C4-2B (cell line): ENCODE data around the gene RIN1.

Source experiments
- ZFX ChIP-seq: fragments of 450-650 bp; IDR thresholded peaks from 2 replicates; pipeline ENCODE4 v1.6.1; 2017
- TF ChIP-seq, protein P1 (sequence below): fragments of 450-650 bp; conservative IDR thresholded peaks from 2 replicates; pipeline ENCODE4 v1.5.1; 2017; ENCODE audit warnings: mild to moderate bottlenecking

DNA sequence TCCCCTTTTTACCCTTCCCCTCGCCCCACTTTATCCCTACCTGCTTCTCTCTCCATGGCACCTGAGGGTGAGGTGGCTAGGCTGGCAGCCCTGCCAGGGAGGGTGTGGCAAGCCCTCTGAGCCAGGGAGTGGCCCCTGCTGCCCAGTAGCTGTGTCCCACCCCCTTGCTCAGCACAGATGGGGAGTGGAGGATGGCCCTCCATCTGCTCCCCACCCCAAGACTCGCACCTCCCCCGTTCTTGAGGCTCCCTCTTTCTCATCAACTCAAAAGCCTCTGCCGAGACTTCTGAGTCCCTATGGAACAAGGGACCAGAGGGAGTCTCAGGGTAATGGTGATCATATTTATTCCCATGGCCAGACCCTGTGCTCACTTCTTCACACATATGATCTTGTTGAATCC, 42.9 kb downstream of the RIN1 start:
- TF ChIP-seq, protein P1, sequence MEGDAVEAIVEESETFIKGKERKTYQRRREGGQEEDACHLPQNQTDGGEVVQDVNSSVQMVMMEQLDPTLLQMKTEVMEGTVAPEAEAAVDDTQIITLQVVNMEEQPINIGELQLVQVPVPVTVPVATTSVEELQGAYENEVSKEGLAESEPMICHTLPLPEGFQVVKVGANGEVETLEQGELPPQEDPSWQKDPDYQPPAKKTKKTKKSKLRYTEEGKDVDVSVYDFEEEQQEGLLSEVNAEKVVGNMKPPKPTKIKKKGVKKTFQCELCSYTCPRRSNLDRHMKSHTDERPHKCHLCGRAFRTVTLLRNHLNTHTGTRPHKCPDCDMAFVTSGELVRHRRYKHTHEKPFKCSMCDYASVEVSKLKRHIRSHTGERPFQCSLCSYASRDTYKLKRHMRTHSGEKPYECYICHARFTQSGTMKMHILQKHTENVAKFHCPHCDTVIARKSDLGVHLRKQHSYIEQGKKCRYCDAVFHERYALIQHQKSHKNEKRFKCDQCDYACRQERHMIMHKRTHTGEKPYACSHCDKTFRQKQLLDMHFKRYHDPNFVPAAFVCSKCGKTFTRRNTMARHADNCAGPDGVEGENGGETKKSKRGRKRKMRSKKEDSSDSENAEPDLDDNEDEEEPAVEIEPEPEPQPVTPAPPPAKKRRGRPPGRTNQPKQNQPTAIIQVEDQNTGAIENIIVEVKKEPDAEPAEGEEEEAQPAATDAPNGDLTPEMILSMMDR, result no peak
- no peak for TF ChIP-seq ZFX
